GM13976 (cell line): ENCODE measurements around the gene FCHO2.

ENCODE experiments used
- DNase-seq: peaks from one replicate; pipeline ENCODE4 v3.0.0; 2012; ENCODE audit warnings: low spot score
- CTCF ChIP-seq: IDR thresholded peaks from 2 replicates; pipeline ENCODE4 v1.5.1; 2012; ENCODE audit warnings: borderline replicate concordance, mild to moderate bottlenecking; ENCODE audit not compliant: insufficient read depth; ENCODE audit errors: extremely low read depth, missing control alignments, control extremely low read depth
- in situ Hi-C: fragments of 300-500 bp; cut with MboI; formaldehyde crosslinking; loops from one replicate; pipeline ENCODE4 v1.12.0; 2022; ENCODE audit warnings: low sequenced_read_pairs, mixed read lengths, inconsistent platforms; ENCODE audit not compliant: unreplicated experiment

The FCHO2 gene

GRCh38 chr5:72940082-72940481 lies 15.8 kb upstream of the FCHO2 start:
- TF ChIP-seq CTCF: no peak
- DNase-seq: no peak
- in situ Hi-C loops: no loop called here

- DNase-seq: no peak
- in situ Hi-C loops: no loop called here
- no peak for TF ChIP-seq CTCF
Measured at GRCh38 chr5:72943307-72943706, 12.5 kb upstream of the FCHO2 start.

- no peak for TF ChIP-seq CTCF
- no peak for DNase-seq
- in situ Hi-C loops: no loop called here
Measured at GRCh38 chr5:72947498-72947897, 8.3 kb upstream of the FCHO2 start.

- in situ Hi-C loops: no loop called here
- no peak for TF ChIP-seq CTCF
- no peak for DNase-seq
Measured at GRCh38 chr5:72949481-72949880, 6.4 kb upstream of the FCHO2 start.

GRCh38 chr5:72951671-72952468 lies 4.0 kb upstream of the FCHO2 start:
- TF ChIP-seq CTCF: no peak
- in situ Hi-C loops: no loop called here
- no peak for DNase-seq

- no peak for DNase-seq
- in situ Hi-C loops: no loop called here
- TF ChIP-seq CTCF: no peak
Measured at GRCh38 chr5:72954389-72954788, 1.5 kb upstream of the FCHO2 start.

GRCh38 chr5:72955143-72955767 lies 586 bp upstream of the FCHO2 start:
- in situ Hi-C loops: no loop called here
- no peak for TF ChIP-seq CTCF

More at GRCh38 chr5:72955143-72955767, 586 bp upstream of the FCHO2 start:
- DNase-seq: no peak
